Measurements from ENCODE around the gene KISS1. TPM values are rescaled to one million over a fixed set of nuclear protein-coding genes. Genes with fewer than 3 reads are reported as not detected.

The KISS1 gene
- total RNA-seq, 4 donors from 2014 or later, result not detected

DNA sequence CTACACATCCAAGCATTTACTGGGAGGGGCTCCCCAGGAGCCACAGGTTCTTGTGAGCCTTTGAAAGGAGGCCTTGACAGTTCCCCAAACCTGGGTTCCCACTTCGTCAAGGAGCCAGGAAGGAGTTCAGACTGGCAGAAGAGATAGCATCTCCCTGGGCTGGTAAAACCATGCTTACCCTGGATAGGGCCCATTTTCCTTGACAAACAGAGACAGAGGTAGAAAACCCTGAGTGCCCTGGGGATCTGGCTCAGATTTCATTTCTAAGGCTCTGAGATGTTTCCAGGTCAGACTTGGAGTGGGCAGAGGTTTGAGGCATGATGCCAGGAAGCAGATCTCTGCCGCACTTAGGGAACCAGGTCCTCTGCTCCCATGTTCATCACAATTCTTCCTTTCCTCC lies 47.2 kb downstream of the KISS1 start:
- H3K9me3 ChIP-seq, result no peaks in the 10 kb centered on the region
- WGBS, 2 donors, result 76 to 87% methylated on average over 2 of the region's 2 CpGs
- DNase-seq, result no peak
- no peak overlapping the region for H3K4me3 ChIP-seq (replicated peaks in 1 of 3)
- H3K36me3 ChIP-seq, result no peaks in the 10 kb centered on the region
- TF ChIP-seq POLR2A (IDR thresholded peaks at IDR 0.05), result no peak
- TF ChIP-seq, protein P1, sequence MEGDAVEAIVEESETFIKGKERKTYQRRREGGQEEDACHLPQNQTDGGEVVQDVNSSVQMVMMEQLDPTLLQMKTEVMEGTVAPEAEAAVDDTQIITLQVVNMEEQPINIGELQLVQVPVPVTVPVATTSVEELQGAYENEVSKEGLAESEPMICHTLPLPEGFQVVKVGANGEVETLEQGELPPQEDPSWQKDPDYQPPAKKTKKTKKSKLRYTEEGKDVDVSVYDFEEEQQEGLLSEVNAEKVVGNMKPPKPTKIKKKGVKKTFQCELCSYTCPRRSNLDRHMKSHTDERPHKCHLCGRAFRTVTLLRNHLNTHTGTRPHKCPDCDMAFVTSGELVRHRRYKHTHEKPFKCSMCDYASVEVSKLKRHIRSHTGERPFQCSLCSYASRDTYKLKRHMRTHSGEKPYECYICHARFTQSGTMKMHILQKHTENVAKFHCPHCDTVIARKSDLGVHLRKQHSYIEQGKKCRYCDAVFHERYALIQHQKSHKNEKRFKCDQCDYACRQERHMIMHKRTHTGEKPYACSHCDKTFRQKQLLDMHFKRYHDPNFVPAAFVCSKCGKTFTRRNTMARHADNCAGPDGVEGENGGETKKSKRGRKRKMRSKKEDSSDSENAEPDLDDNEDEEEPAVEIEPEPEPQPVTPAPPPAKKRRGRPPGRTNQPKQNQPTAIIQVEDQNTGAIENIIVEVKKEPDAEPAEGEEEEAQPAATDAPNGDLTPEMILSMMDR (IDR thresholded peaks at IDR 0.05), result no peak
- no peak overlapping the region for H3K27ac ChIP-seq
- intact Hi-C loops (cut with DNase I), result loop anchor here (10.0 kb wide), 1 partner anchor 354 kb away; the partner anchor contains the start of genes ZBED6 and ZC3H11A
- H3K27me3 ChIP-seq, result no peaks in the 10 kb centered on the region
- peaks cover 13 to 20% of the 10 kb centered on the region in 2 donors for H3K4me1 ChIP-seq

DNA sequence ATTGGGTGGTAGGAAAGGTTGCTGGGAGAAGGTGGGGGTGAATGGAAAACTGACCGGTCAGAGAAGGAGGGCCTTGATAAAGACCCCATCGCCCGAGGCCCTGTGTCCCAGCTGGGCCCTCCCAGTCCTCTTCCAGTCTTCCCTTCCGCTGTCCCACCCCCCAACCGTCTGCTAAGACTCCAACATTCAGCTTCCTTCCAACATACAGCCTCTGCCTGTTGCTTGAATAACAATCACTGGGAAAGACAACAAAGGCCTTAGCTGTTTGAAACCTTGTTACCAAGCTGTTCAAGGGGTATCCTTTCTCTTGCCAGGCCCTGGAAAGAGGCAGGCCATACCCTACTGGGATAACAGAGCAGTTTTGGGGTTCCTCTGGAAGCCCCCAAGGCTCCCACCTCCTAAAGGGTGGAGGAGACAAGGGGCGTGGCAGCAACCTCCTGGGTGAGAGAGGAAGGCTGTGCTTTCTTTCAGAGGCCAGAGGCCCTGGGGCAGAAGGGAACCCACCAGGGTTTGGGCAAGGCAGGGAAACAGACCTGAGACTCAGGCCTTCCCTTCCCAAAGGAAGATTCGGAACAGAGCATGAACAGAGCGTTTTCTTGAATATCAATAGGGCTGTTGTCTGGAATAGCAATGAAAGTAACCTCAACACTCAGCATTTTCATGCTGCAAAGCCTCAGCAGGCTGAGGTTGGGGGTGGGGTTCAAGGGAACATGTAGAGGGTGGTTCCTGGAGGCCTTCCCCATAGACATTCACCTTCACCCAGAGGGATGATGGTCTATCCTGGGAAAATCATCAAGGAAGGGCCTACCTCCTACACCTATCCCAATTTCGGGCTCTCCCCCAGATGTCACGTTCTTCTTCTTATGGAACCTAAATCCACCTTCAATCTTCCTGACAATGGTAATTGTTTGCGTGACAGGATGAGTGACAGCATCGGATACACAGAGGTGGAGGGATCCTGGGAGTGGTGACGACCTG lies 48.6 kb downstream of the KISS1 start:
- WGBS, 2 donors, result 85 to 91% methylated on average over 13 of the region's 13 CpGs
- H3K9me3 ChIP-seq, result no peaks in the 10 kb centered on the region
- DNase-seq, result no peak
- H3K27ac ChIP-seq, result no peak overlapping the region
- H3K4me1 ChIP-seq, result peaks cover 12 to 19% of the 10 kb centered on the region in 2 donors
- H3K36me3 ChIP-seq, result no peaks in the 10 kb centered on the region
- H3K4me3 ChIP-seq (replicated peaks in 1 of 3), result no peak overlapping the region
- H3K27me3 ChIP-seq, result no peaks in the 10 kb centered on the region
- intact Hi-C loops (cut with DNase I), result loop anchor here (10.0 kb wide), 1 partner anchor 353 kb away; the partner anchor contains the start of genes ZBED6 and ZC3H11A
- TF ChIP-seq, protein P1 (IDR thresholded peaks at IDR 0.05), result no peak
- TF ChIP-seq POLR2A (IDR thresholded peaks at IDR 0.05), result no peak

DNA sequence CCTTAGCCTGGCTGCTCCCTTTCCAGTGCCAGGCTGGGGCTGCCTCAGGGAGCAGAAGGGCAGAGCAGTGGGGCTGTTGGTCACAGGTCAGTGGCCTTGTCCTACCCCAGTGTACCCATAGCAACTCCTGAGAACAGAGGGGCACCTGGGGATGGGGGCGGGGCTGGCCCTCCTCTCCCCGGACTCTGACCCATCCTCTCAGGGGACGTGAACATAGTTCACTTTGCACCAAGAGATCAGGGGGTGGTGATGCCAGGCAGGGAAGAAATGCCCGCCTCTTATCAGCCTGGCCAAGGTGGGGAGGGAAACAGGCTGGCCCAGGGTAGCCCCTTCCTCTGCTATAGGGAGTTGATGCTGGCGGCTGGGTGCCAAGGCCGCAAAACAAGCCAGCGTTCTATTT lies 49.3 kb downstream of the KISS1 start:
- Histone ChIP-seq H3K4me1 (peaks cover 6 to 14% of the 10 kb centered on the region in 2 donors), H3K9me3 (no peaks in the 10 kb centered on the region), H3K27ac (no peak overlapping the region), H3K36me3 (no peaks in the 10 kb centered on the region), H3K4me3 (replicated peaks in 1 of 3) (no peak overlapping the region), H3K27me3 (no peaks in the 10 kb centered on the region)
- no peak for DNase-seq
- TF ChIP-seq, protein P1 (IDR thresholded peaks at IDR 0.05), result no peak
- no peak for TF ChIP-seq POLR2A (IDR thresholded peaks at IDR 0.05)
- 84 to 93% methylated on average over 2 to 7 of the region's 7 CpGs for WGBS, 2 donors
- intact Hi-C loops (cut with DNase I), result loop anchor here (10.0 kb wide), 1 partner anchor 352 kb away; the partner anchor contains the start of genes ZBED6 and ZC3H11A

DNA sequence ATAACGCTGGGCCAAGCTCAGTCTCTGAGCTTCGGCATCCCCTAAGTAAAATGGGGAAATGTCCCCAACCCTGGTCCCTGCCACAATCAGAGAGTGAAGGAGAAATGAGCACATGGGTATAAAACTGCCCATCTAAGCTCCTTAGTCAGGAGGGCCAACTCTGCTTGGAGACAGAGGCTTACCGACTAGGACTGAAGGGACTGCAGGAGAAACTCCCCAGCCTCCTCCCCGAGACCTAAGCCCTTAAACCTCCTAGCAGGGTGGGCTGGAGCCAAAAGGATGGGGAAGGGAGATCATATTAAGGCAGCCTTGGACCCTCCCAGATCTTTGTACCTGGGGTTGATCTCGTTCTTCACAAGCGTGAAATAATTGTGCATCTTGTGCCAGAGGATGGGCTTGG lies 50.0 kb downstream of the KISS1 start:
- H3K9me3 ChIP-seq, result no peaks in the 10 kb centered on the region
- peaks cover 6 to 13% of the 10 kb centered on the region in 2 donors for H3K4me1 ChIP-seq
- no peak for DNase-seq
- TF ChIP-seq POLR2A (IDR thresholded peaks at IDR 0.05), result no peak
- TF ChIP-seq, protein P1 (IDR thresholded peaks at IDR 0.05), result no peak
- H3K27me3 ChIP-seq, result no peaks in the 10 kb centered on the region
- H3K27ac ChIP-seq, result no peak overlapping the region
- H3K4me3 ChIP-seq (replicated peaks in 1 of 3), result no peak overlapping the region
- no peaks in the 10 kb centered on the region for H3K36me3 ChIP-seq
- intact Hi-C loops (cut with DNase I), result loop anchor here (10.0 kb wide), 1 partner anchor 352 kb away; the partner anchor contains the start of genes ZBED6 and ZC3H11A
- WGBS, 2 donors, result 90 to 92% methylated on average over 6 of the region's 6 CpGs
